SK-N-SH treated with all-trans-retinoic acid at 6 μM for 48 hours (cell line): Measurements from ENCODE around the gene CD320.
"Not testable (repeated sequence)": the region's sequence is repeated elsewhere in the genome, so short reads cannot be mapped to it uniquely, and the experiment has no call there.

Source experiments
- CREB5 ChIP-seq: fragments of 250-450 bp; sonication (Bioruptor Pico); IDR thresholded peaks from 2 replicates; pipeline ENCODE4 v1.5.1; 2020; ENCODE audit warnings: low read depth, mild to moderate bottlenecking, moderate library complexity
- CSDC2 ChIP-seq: fragments of 250-450 bp; sonication (Bioruptor Pico); IDR thresholded peaks from 2 replicates; pipeline ENCODE4 v1.5.0; 2020; ENCODE audit warnings: mild to moderate bottlenecking, moderate library complexity
- GLIS3 ChIP-seq: fragments of 250-450 bp; sonication (Bioruptor Pico); IDR thresholded peaks from 2 replicates; pipeline ENCODE4 v1.5.0; 2020; ENCODE audit warnings: mild to moderate bottlenecking, moderate library complexity
- ISL1 ChIP-seq: fragments of 250-450 bp; sonication (Bioruptor Pico); IDR thresholded peaks from 2 replicates; pipeline ENCODE4 v2.1.2; 2022; ENCODE audit warnings: mild to moderate bottlenecking, moderate library complexity
- PPARA ChIP-seq: fragments of 250-450 bp; sonication (Bioruptor Pico); IDR thresholded peaks from 2 replicates; pipeline ENCODE4 v1.5.0; 2020; ENCODE audit warnings: mild to moderate bottlenecking, borderline replicate concordance
- SNAI2 ChIP-seq: fragments of 250-450 bp; sonication (Bioruptor Pico); IDR thresholded peaks from 2 replicates; pipeline ENCODE4 v1.5.0; 2020; ENCODE audit warnings: mild to moderate bottlenecking, moderate library complexity
- TCF4 ChIP-seq: fragments of 250-450 bp; sonication (Bioruptor Pico); IDR thresholded peaks from 2 replicates; pipeline ENCODE4 v1.8.0; 2021; ENCODE audit warnings: mild to moderate bottlenecking, moderate library complexity, borderline replicate concordance
- TOX ChIP-seq: fragments of 250-450 bp; sonication (Bioruptor Pico); IDR thresholded peaks from 2 replicates; pipeline ENCODE4 v1.8.0; 2021; ENCODE audit warnings: mild to moderate bottlenecking, moderate library complexity, borderline replicate concordance
- TSHZ2 ChIP-seq: fragments of 250-450 bp; sonication (Bioruptor Pico); IDR thresholded peaks from 2 replicates; pipeline ENCODE4 v1.5.0; 2020; ENCODE audit warnings: mild to moderate bottlenecking, moderate library complexity
- ZC3H10 ChIP-seq: fragments of 250-450 bp; sonication (Bioruptor Pico); IDR thresholded peaks from 2 replicates; pipeline ENCODE4 v1.5.1; 2021; ENCODE audit warnings: mild to moderate bottlenecking, moderate library complexity
- ZFP30 ChIP-seq: fragments of 450-650 bp; formaldehyde crosslinking; IDR thresholded peaks from 2 replicates; pipeline ENCODE4 v1.5.0; 2022; ENCODE audit warnings: mild to moderate bottlenecking, moderate library complexity
- TF ChIP-seq, protein P1 (sequence below): fragments of 250-450 bp; sonication (Bioruptor Pico); IDR thresholded peaks from 2 replicates; pipeline ENCODE4 v1.8.0; 2020; ENCODE audit warnings: mild to moderate bottlenecking, moderate library complexity, borderline replicate concordance

DNA sequence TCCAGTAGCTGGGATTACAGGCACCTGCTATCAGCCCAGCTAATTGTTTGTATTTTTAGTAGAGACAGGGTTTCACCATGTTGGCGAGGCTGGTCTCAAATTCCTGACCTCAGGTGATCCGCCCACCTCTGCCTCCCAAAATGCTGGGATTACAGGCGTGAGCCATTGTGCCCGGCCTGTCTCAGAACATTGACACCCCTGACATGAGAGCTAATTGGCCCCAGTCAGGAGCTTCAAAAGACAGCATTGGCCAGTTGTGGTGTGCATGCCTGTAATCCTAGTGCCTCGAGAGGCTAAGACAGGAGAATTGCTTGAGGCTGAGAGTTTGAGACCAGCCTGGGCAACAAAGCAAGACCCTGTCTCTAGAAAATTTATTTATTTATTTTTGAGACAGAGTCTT is 44.7 kb upstream of the CD320 start:
- TF ChIP-seq ZC3H10 (CRISPR knock-in tag); TCF4 (CRISPR knock-in tag); SNAI2 (CRISPR knock-in tag); CSDC2 (CRISPR knock-in tag); GLIS3 (CRISPR knock-in tag); TOX; PPARA (CRISPR knock-in tag); CREB5 (CRISPR knock-in tag); ZFP30 (CRISPR knock-in tag); TSHZ2 (CRISPR knock-in tag); ISL1 (CRISPR knock-in tag): not testable (repeated sequence)
- TF ChIP-seq, protein P1, sequence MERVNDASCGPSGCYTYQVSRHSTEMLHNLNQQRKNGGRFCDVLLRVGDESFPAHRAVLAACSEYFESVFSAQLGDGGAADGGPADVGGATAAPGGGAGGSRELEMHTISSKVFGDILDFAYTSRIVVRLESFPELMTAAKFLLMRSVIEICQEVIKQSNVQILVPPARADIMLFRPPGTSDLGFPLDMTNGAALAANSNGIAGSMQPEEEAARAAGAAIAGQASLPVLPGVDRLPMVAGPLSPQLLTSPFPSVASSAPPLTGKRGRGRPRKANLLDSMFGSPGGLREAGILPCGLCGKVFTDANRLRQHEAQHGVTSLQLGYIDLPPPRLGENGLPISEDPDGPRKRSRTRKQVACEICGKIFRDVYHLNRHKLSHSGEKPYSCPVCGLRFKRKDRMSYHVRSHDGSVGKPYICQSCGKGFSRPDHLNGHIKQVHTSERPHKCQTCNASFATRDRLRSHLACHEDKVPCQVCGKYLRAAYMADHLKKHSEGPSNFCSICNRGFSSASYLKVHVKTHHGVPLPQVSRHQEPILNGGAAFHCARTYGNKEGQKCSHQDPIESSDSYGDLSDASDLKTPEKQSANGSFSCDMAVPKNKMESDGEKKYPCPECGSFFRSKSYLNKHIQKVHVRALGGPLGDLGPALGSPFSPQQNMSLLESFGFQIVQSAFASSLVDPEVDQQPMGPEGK (CRISPR knock-in tag): not testable (repeated sequence)
